Smooth muscle cell of the brain vasculature (primary cell): ENCODE measurements around the gene IL12RB1.
"Not testable (repeated sequence)": the region's sequence is repeated elsewhere in the genome, so short reads cannot be mapped to it uniquely, and the experiment has no call there.

Experiments
- DNase-seq: peaks from one replicate; pipeline ENCODE4 v3.0.0-alpha.2; 2012; ENCODE audit warnings: low read depth, low spot score

IL12RB1 gene

DNA sequence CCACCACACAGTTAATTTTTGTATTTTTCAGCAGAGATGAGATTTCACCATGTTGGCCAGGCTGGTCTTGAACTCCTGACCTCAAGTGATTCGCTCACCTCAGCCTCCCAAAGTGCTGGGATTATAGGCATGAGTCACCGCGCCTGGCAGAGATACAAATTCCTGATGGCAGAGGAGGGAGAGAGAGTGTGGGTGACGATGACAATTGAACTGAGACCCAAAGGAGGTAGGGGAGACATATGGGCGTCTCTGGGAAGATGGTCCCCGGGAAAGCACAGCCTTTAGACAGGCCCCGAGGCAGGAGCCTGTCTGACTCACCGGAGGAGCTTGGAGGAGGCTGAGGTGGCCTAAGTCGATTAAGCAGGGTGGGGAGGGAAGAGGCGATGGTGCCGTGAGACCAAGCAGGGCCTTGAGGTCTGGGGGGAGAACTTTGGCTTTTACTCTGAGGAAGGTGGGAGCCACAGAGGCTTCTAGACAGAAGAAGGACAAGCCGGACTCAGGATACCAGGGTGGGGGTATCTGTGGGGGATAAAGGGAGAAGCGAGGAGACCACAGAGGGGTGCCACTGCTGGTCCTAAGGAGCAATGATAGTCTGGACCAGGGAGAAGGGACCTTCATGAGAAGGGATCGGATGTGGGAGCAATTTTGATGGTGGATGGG, 40.5 kb downstream of the IL12RB1 start:
- no peak for DNase-seq

- DNase-seq = no peak
These were observed 41.3 kb downstream of the IL12RB1 start for GRCh38 chr19:18045307-18046050.

DNA sequence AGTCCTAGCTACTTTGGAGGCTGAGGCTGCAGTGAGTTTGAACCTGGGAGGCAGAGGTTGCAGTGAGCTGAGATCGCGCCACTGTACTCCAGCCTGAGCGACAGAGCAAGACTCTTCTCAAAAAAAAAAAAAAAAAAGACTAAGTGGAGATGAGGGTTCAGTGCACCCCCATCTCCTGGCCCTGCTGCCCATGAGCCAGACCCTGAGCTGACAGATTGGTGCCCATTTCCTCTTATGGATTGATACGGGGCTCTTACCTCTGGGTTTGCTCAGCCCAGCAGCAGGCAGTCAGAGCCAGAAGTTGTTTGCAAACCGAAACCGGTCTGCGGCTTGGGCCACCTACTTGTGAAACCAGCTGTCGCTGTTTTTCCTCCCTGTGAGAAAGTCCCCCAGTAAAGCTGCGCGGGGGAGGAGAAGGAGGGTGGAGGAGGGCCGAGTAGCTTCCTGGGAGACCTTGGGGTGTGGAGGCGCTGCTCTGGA, 41.9 kb downstream of the IL12RB1 start:
- DNase-seq = no peak

GRCh38 chr19:18043676-18044075, 43.1 kb downstream of the IL12RB1 start:
- no peak for DNase-seq

DNA sequence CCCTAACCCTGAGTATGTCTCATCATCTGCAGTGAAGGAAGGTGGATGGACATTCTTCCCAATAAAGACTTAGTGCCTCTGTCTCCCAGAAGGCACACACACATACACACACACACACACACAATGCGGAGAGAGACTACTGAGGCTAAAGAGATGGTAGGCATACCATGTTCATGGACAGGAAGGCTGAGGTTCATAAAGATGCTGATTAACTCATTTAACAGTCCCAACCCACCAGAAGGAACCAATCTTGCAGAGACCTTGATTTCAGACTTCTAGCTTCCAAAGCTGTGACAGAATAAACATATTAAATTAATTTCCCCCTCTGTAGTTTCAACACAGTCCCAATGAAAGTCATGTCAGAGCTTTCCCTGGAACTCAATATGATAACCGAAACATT, 45.7 kb downstream of the IL12RB1 start:
- DNase-seq = no peak

DNA sequence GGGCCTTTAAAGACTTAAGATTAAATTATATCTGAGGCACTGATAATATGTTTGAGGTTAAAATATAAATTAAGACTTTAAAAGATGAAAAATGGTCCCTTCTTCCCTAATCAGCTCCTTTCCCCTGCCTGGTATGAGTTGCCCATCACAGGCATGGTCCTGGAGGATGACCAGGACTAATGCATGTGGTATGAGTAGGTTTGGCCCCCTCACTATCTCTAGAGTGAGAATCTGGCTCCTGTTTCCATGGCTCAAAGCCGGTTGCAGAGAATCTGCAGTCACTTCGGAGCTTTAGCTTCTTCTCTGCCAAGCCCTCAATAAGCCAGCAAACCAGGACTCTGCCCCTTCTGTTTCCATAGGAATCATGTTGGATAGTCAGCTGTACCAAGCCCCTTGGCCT, 54.6 kb downstream of the IL12RB1 start:
- DNase-seq = not testable (repeated sequence)

GRCh38 chr19:18031401-18031800, 55.3 kb downstream of the IL12RB1 start:
- DNase-seq = not testable (repeated sequence)

DNA sequence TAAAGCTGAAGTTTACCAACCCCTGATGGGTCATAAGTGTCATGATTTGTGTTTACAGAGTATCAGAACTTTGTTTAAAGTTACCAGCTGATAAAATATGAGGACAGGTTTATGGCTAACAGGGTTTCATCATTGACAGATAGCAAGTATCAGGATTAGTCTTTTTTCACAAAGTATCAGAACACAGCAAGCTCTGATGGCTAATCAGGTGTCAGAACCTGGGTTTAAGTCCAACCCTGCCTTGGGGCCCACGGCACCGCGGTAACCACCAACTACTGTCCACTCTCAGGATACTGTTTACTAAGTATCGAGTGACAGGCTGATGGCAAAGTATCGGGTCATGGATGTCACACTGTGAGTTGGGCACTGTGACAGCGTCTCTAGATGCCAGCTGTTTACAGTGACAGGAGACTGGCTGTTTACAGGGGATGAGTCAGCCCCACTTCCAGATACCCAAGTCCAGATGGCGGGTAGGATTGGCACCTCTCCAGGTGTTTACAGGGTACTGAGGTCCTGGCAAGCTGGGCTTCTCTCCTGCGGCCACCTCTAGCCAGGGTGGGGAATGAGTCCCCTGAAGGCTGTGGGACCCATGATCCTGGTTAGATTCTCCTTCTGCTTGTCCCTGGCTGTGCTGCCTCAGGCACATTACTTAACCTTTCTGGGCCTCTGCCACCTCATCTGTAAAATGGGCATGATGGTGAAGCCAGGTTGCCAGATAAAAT, 57.0 kb downstream of the IL12RB1 start:
- no peak for DNase-seq

- no peak for DNase-seq
These were observed 59.6 kb downstream of the IL12RB1 start for GRCh38 chr19:18027151-18027550.

DNA sequence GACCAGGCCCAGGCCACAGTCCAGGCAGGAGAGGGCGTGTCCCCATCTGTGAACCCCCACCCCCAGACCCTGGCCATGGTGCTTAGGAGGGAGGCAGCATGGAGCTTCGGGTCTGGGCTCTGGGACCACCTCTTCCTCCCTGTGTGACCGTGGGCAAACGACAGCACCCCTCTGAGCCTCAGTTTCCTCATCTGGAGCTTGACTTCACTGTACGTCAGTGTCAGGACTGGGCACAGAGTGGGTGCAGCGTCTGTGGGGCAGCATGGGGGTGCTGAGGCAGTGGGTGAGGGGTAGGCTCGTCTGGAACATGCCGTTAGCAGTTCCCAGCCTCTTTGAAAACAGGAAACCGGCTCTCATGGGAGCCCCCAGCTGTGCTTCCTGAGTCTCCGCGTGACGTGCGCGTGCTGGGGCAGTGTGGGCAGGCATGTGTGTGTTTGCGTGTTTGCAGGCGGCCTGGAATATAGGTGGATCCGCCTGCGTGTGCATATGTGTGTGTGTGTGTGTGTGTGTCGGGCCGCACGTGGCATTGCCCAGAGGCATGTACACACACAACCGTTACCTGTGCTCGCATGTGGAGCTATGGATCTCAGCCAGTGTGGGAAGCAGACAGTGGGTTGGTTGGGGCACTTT, 63.0 kb downstream of the IL12RB1 start:
- no peak for DNase-seq

- peak; percentile 75 for DNase-seq
These were observed 65.5 kb downstream of the IL12RB1 start for GRCh38 chr19:18021121-18021755.

GRCh38 chr19:18020212-18021085, 66.3 kb downstream of the IL12RB1 start:
- DNase-seq = no peak

GRCh38 chr19:18017275-18018083, 69.3 kb downstream of the IL12RB1 start:
- DNase-seq = no peak

DNA sequence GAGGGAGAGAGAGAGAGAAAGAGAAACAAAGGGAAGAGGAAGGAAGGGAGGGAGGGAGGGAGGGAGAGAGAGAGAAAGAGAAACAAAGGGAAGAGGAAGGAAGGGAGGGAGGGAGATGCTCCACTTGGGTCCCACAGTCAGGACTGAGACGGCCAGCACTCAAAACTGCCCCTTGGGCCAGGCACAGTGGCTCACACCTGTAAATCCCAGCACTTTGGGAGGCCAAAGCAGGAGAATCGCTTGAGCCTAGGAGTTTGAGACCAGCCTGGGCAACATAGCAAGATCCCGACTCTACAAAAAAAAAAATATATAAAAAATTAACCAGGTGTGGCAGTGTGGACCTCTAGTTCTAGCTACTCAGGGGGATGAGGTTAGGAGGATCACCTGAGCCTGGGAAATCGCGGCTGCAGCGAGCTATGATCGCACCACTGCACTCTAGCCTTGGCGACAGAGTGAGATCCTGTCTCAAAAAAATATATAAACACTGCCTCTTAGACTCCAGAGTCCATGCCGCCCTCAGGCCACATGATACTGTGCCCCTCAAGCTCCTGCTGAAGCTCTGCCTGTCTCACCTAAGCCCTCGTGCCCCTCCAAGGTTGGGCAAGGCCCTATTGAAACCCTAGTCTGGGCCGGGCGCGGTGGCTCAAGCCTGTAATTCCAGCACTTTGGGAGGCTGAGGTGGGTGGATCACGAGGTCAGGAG, 70.4 kb downstream of the IL12RB1 start:
- no peak for DNase-seq

- DNase-seq = no peak
These were observed 72.5 kb downstream of the IL12RB1 start for GRCh38 chr19:18014197-18014596.

- DNase-seq = no peak
These were observed 73.3 kb downstream of the IL12RB1 start for GRCh38 chr19:18013210-18014111.

DNA sequence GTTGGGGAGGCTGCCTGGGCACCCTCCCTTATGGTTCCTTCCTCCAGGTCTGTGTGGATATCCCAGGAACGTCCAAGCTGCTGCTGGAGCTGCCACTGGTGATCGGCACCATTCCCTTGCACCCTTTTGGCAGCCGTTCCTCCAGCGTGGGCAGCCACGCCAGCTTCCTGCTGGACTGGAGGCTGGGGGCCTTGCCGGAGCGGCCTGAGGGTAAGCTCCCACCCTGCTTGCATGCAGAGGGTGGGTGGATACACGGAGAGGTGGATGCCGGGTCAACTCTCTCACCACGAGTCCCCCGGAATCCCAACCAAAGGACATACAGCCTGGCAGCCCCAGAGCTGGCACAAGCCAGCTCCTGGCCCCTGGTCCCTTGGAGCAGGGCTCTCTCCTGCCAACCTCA, 76.6 kb downstream of the IL12RB1 start:
- no peak for DNase-seq
